GM13977 (cell line): ENCODE measurements around the gene LRRC8D.

Source experiments
- DNase-seq: peaks from one replicate; pipeline ENCODE4 v3.0.0; 2012; ENCODE audit warnings: low spot score
- in situ Hi-C: fragments of 300-500 bp; cut with MboI; formaldehyde crosslinking; loops from one replicate; pipeline ENCODE4 v1.12.0; 2022; ENCODE audit warnings: low sequenced_read_pairs, low pct_unique_long_range_greater_than_20kb, mixed read lengths, inconsistent platforms; ENCODE audit not compliant: unreplicated experiment
- TF ChIP-seq, protein P1 (sequence below): IDR thresholded peaks from 2 replicates; pipeline ENCODE4 v1.5.1; 2012; ENCODE audit warnings: mild to moderate bottlenecking, control low read depth; ENCODE audit not compliant: insufficient read depth; ENCODE audit errors: extremely low read depth, missing control alignments

LRRC8D gene

DNA sequence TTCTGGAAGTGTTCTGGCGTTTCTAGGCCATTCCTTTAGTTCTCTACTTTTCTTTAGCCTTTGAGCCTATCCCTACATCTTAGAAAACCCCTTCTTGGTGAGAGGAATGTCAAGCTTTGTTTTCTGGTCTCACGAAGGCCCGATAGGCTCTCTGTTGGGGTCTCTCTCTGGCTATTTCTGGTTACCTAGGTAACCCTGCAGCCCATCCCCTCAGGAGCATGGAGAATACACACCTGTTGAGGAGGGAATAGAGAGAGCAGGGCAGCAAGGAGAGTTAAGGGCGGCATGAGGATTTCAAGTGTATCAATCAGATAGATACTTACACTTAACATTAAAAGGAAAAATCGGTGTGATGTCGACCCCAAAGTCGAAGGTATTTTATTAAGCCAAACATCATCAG, 45.7 kb downstream of the LRRC8D start:
- in situ Hi-C loops = no loop called here
- DNase-seq = no peak
- TF ChIP-seq, protein P1, sequence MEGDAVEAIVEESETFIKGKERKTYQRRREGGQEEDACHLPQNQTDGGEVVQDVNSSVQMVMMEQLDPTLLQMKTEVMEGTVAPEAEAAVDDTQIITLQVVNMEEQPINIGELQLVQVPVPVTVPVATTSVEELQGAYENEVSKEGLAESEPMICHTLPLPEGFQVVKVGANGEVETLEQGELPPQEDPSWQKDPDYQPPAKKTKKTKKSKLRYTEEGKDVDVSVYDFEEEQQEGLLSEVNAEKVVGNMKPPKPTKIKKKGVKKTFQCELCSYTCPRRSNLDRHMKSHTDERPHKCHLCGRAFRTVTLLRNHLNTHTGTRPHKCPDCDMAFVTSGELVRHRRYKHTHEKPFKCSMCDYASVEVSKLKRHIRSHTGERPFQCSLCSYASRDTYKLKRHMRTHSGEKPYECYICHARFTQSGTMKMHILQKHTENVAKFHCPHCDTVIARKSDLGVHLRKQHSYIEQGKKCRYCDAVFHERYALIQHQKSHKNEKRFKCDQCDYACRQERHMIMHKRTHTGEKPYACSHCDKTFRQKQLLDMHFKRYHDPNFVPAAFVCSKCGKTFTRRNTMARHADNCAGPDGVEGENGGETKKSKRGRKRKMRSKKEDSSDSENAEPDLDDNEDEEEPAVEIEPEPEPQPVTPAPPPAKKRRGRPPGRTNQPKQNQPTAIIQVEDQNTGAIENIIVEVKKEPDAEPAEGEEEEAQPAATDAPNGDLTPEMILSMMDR = no peak

- no peak for DNase-seq
- in situ Hi-C loops = no loop called here
- TF ChIP-seq, protein P1 = no peak
Observed at GRCh38 chr1:89870998-89871397, 50.2 kb downstream of the LRRC8D start.

DNA sequence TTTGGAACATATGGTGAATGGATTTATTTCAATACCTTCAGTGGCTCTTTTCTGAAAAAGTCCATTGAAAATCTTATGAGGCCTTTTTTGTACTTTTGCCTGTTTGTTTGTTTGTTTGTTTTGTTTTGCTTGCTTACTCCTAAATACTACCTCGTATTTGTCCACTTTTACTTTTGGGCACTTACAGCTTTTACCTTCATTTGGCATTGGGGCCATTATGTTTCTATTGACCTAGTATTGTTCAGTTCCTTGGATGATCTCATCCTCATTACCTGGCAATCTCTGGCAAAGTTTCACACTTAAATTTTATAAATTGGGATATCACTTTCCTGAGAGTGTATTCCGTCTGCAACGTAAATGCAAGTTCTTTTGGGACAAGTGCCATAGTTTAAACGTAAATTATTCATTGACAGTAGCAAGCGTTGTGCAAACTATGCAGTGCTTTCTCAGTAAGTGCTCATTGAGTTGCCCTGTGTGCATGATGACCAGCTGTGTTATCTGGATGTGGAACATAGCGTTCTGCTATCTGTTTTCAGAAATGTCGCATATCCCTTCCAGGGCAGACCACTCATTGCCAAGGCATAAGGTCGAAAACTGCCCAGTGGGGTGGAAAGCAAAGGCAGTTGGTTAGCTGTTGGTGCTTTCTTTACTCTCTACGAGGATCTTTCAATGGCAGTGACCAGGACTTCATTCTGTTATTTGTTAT, 51.1 kb downstream of the LRRC8D start:
- in situ Hi-C loops = no loop called here
- TF ChIP-seq, protein P1 = no peak
- DNase-seq = no peak

GRCh38 chr1:89872567-89872966, 51.7 kb downstream of the LRRC8D start:
- DNase-seq = no peak
- TF ChIP-seq, protein P1 = no peak
- in situ Hi-C loops = no loop called here

GRCh38 chr1:89873288-89873687, 52.5 kb downstream of the LRRC8D start:
- DNase-seq = no peak
- TF ChIP-seq, protein P1 = no peak
- in situ Hi-C loops = no loop called here

DNA sequence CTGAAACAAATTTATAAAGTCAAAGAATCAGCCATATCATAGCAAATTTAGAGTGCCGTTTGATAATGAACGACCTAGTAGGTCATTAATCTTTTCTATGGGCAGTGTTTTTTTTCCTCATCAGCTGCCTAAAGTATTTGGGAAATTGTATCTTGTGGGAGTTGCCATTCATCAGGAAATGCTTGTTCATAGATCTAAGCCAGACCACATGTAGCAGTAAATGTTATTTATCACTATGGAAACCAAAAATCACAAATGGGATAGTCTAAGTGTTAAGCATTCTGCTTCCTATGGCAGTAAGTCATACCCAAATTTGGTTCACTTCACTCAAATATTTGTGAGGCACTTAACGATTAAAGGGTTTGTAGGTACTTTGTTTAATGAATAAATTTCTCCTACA, 52.9 kb downstream of the LRRC8D start:
- TF ChIP-seq, protein P1 = no peak
- in situ Hi-C loops = no loop called here
- no peak for DNase-seq

DNA sequence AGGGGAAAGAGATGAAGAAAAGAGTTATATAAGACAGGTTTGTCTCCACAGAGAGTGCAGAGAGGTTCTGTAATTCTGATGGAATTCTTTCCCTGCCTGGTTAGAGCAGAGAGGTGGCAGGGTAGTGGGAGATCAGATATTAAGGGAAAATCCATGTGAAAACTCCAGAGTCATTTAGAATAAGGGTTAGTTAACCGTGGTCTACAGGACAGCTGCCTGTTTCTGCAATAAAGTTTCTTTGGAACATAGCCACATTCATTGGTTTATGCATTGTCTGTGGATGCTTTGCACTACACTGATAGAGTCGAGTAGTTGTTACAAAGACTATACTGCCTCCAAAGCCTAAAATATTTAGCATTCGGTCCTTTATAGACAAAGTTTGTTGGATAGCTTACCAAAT, 55.6 kb downstream of the LRRC8D start:
- DNase-seq = no peak
- TF ChIP-seq, protein P1 = no peak
- in situ Hi-C loops = no loop called here
